ENCODE data around the gene EIF2B2.

DNA sequence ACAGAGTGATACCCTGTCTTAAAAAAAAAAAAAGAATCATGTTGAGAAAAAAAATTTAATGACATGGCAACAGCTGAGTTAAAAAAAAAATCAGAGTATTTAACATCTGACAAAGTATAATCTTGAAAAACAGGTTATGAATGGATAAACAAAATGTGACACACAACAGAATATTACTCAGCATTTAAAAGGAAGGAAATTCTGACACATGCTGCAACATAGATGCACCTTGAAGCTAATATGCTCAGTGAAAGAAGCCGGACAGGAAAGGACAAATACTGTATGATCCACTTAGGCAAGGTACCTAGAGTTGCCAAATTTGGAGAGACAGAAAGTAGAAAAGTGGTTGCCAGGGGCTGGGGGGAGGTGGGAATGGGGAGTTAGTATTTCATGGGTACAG, 19.4 kb upstream of the EIF2B2 start:
- TF ChIP-seq, protein P1, sequence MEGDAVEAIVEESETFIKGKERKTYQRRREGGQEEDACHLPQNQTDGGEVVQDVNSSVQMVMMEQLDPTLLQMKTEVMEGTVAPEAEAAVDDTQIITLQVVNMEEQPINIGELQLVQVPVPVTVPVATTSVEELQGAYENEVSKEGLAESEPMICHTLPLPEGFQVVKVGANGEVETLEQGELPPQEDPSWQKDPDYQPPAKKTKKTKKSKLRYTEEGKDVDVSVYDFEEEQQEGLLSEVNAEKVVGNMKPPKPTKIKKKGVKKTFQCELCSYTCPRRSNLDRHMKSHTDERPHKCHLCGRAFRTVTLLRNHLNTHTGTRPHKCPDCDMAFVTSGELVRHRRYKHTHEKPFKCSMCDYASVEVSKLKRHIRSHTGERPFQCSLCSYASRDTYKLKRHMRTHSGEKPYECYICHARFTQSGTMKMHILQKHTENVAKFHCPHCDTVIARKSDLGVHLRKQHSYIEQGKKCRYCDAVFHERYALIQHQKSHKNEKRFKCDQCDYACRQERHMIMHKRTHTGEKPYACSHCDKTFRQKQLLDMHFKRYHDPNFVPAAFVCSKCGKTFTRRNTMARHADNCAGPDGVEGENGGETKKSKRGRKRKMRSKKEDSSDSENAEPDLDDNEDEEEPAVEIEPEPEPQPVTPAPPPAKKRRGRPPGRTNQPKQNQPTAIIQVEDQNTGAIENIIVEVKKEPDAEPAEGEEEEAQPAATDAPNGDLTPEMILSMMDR (conservative IDR thresholded peaks at IDR 0.05 in 1 of 2, IDR thresholded peaks at IDR 0.05 in 1 of 2; ENCODE audit: extremely low read depth in 1 of 2, insufficient read depth in 1 of 2, low read depth in 1 of 2, low read length in 2 of 2): no peak
- TF ChIP-seq EZH2 (IDR thresholded peaks at IDR 0.05; ENCODE audit: borderline replicate concordance, low read length): no peak
